K562 (cell line): ENCODE results near the gene AQP9. TPM values are rescaled to one million over a fixed set of nuclear protein-coding genes. Genes with fewer than 3 reads are reported as not detected.

Experiments
- ATAC-seq: fragments of 200-7000 bp; cut with Tn5 transposase; 3 replicates; pipeline ENCODE4 v1.9.1; 2020; ENCODE audit warnings: moderate library complexity
- BruUV-seq: library from RNA; stranded (reverse); fragments of 400-500 nt; replicated peaks from 2 replicates; lab custom pipeline; 2021; lab: Mats Ljungman, UMichigan
- CTCF ChIA-PET: fragments of 300-600 bp; formaldehyde crosslinking; extraction: SDS; loops from one replicate; lab custom pipeline; 2021; ENCODE audit warnings: low intra/inter-chr PET ratio; lab: Yijun Ruan, JAX
- POLR2A ChIA-PET: fragments of 300-600, 350-650 bp; sonication (Branson Sonifier 250); formaldehyde crosslinking; extraction: SDS; loops from one replicate; lab custom pipeline; 2021; ENCODE audit warnings: antibody characterized with exemption, inconsistent platforms; lab: Yijun Ruan, JAX
- DNase-seq, 4 experiments: peaks; one replicate each; pipeline versions ENCODE4 v3.0.0 to v3.0.0-alpha.2; 2011 to 2018; ENCODE audit warnings: low spot score in 3 of 4, mixed read lengths in 3 of 4; ENCODE audit errors: extremely low read depth in 1 of 4
- FAIRE-seq: peaks from 2 replicates; lab custom pipeline; 2011; peaks lifted over from hg19 to GRCh38; lab: Jason Lieb, UNC
- H2AFZ ChIP-seq: 2 replicates; pipeline ENCODE4 v1.6.0; 2011; ENCODE audit warnings: low read depth, low read length, control low read depth, inconsistent platforms
- H3K27ac ChIP-seq: fragments of 200-600 bp; 3 replicates; pipeline ENCODE4 v1.8.0; 2011; ENCODE audit warnings: low read depth, mild to moderate bottlenecking, control low read depth, inconsistent platforms, low read length, moderate library complexity, mixed read lengths; ENCODE audit errors: extremely low read depth
- H3K27me3 ChIP-seq, 2 experiments: fragments of 300-600 bp in 1 of 2; 2 replicates in 1 of 2; 3 replicates in 1 of 2; pipeline versions ENCODE4 v1.6.0 to v1.8.0; 2011; ENCODE audit warnings: inconsistent platforms in 2 of 2, low read length in 2 of 2, mild to moderate bottlenecking in 1 of 2, mixed read lengths in 1 of 2, moderate library complexity in 1 of 2; ENCODE audit not compliant: control insufficient read depth in 2 of 2, insufficient read depth in 2 of 2
- H3K36me3 ChIP-seq: fragments of 300-600 bp; 3 replicates; pipeline ENCODE4 v1.8.0; 2011; ENCODE audit warnings: mild to moderate bottlenecking, low read length, inconsistent platforms; ENCODE audit not compliant: control insufficient read depth, insufficient read depth
- H3K4me1 ChIP-seq, 2 experiments: fragments of 200-600 bp in 1 of 2; replicated peaks in 1 of 2; 2 replicates in 1 of 2; 3 replicates in 1 of 2; pipeline versions ENCODE4 v1.5.1 to v1.8.0; 2011; ENCODE audit warnings: inconsistent platforms in 2 of 2, low read length in 2 of 2, mild to moderate bottlenecking in 1 of 2, mixed read lengths in 1 of 2, moderate library complexity in 1 of 2; ENCODE audit not compliant: control insufficient read depth in 2 of 2, insufficient read depth in 2 of 2
- H3K4me2 ChIP-seq: 2 replicates; pipeline ENCODE4 v1.6.1; 2011; ENCODE audit warnings: low read length, control low read depth, inconsistent platforms, mixed read lengths; ENCODE audit not compliant: insufficient read depth
- H3K4me3 ChIP-seq: fragments of 200-600 bp; sonication (generic), shearing (Covaris generic); 2 replicates; pipeline ENCODE4 v1.5.1; 2016; ENCODE audit warnings: control low read depth, inconsistent platforms
- H3K79me2 ChIP-seq: fragments of 200-600 bp; 3 replicates; pipeline ENCODE4 v1.8.0; 2011; ENCODE audit warnings: low read length, inconsistent platforms; ENCODE audit not compliant: control insufficient read depth, insufficient read depth
- H3K9ac ChIP-seq, 2 experiments: 2 replicates each; pipeline versions ENCODE4 v1.6.0 to v1.6.1; 2011; ENCODE audit warnings: low read depth in 2 of 2, low read length in 2 of 2, control low read depth in 1 of 2, inconsistent platforms in 1 of 2, mild to moderate bottlenecking in 1 of 2, mixed read lengths in 1 of 2; ENCODE audit not compliant: insufficient read depth in 1 of 2
- H3K9me1 ChIP-seq: one replicate; pipeline ENCODE4 v1.6.0; 2011; ENCODE audit warnings: inconsistent platforms, mild to moderate bottlenecking, low read length, moderate library complexity; ENCODE audit not compliant: control insufficient read depth, insufficient read depth
- H3K9me3 ChIP-seq: replicated peaks from 2 replicates; pipeline ENCODE4 v1.5.1; 2011; ENCODE audit warnings: low read depth, low read length, inconsistent platforms; ENCODE audit not compliant: control insufficient read depth, insufficient read depth
- H4K20me1 ChIP-seq: replicated peaks from 2 replicates; pipeline ENCODE4 v1.6.1; 2011; ENCODE audit warnings: low read length, inconsistent platforms, mixed read lengths; ENCODE audit not compliant: control insufficient read depth, insufficient read depth
- ATF3 ChIP-seq, 2 experiments: fragments of 450-650 bp in 1 of 2; sonication (generic) in 1 of 2; formaldehyde crosslinking in 1 of 2; IDR thresholded peaks in 1 of 2; conservative IDR thresholded peaks in 1 of 2; 2 replicates each; pipeline versions ENCODE4 v1.6.1 to v1.8.1; 2016 to 2023; ENCODE audit warnings: mild to moderate bottlenecking in 2 of 2, moderate library complexity in 2 of 2, inconsistent platforms in 1 of 2, missing genetic modification reagents in 1 of 2
- CEBPG ChIP-seq, 3 experiments: fragments of 200-800 bp in 1 of 3; sonication (Bioruptor generic) in 1 of 3; sonication (generic) in 1 of 3; formaldehyde crosslinking in 1 of 3; IDR thresholded peaks in 2 of 3; conservative IDR thresholded peaks in 1 of 3; 2 replicates each; pipeline versions ENCODE4 v1.6.1 to v1.8.0; 2016 to 2022; ENCODE audit warnings: missing compliant biosample characterization in 2 of 3, missing genetic modification characterization in 2 of 3, mild to moderate bottlenecking in 1 of 3, missing genetic modification reagents in 1 of 3
- E4F1 ChIP-seq: fragments of 250-450 bp; sonication (Bioruptor Pico); IDR thresholded peaks from 2 replicates; pipeline ENCODE4 v1.5.0; 2021; ENCODE audit warnings: mild to moderate bottlenecking, borderline replicate concordance
- JUND ChIP-seq, 2 experiments: IDR thresholded peaks; 2 replicates in 1 of 2; 3 replicates in 1 of 2; pipeline ENCODE4 v1.6.1; 2011; ENCODE audit warnings: borderline replicate concordance in 2 of 2, low read depth in 2 of 2, low read length in 2 of 2, improper control_type of control experiment in 1 of 2, missing biosample characterization in 1 of 2, missing genetic modification characterization in 1 of 2, missing genetic modification reagents in 1 of 2
- KLF16 ChIP-seq: IDR thresholded peaks from 2 replicates; pipeline ENCODE4 v1.6.1; 2016; ENCODE audit warnings: antibody characterized with exemption
- PCBP2 ChIP-seq: fragments of 200-400 bp; formaldehyde crosslinking; IDR thresholded peaks from 2 replicates; pipeline ENCODE4 v1.6.1; 2018; ENCODE audit warnings: low read length, low read depth, mild to moderate bottlenecking, moderate library complexity; ENCODE audit not compliant: poor library complexity, severe bottlenecking
- RBBP5 ChIP-seq: fragments of 200-600 bp; sonication (generic); IDR thresholded peaks from 2 replicates; pipeline ENCODE4 v1.6.1; 2012; ENCODE audit warnings: borderline replicate concordance, mild to moderate bottlenecking, low read length, control low read depth, inconsistent platforms; ENCODE audit not compliant: insufficient read depth, poor library complexity, severe bottlenecking
- ZNF316 ChIP-seq: fragments of 450-650 bp; IDR thresholded peaks from 2 replicates; pipeline ENCODE4 v1.6.1; 2016
- ZNF668 ChIP-seq: fragments of 250-450 bp; sonication (Bioruptor Pico); IDR thresholded peaks from 2 replicates; pipeline ENCODE4 v1.8.0; 2022; ENCODE audit warnings: mild to moderate bottlenecking, inconsistent platforms
- WGBS: fragments of 100-300 bp; shearing (Covaris generic); methylation state at CpG from one replicate; pipeline ENCODE4 v1.1.6; 2016; ENCODE audit warnings: low coverage, mixed read lengths; ENCODE audit not compliant: insufficient coverage; ENCODE audit errors: missing lambda C conversion rate; 5-methylcytosine and 5-hydroxymethylcytosine counted together
- in situ Hi-C: fragments of 300-500 bp; cut with MboI; formaldehyde crosslinking; loops from 4 replicates; pipeline ENCODE4 v1.15.0; 2018; ENCODE audit warnings: inconsistent platforms, mixed read lengths
- intact Hi-C: fragments of 100-400 bp; cut with micrococcal nuclease; formaldehyde crosslinking; loops from 2 replicates; pipeline ENCODE4 v1.14.2; 2022
- polyA plus RNA-seq, 8 experiments: library from polyadenylated mRNA; depleted of rRNA in 4 of 8; stranded (reverse) in 5 of 8; unstranded in 3 of 8; fragments of >200 nt; fragmentation: Nextera tagmentation in 2 of 8; fragmentation: Illumina TruSeq in 1 of 8; extraction: Ambion mirVana in 2 of 8; extraction: Trizol in 1 of 8; gene quantifications; 2 replicates each; pipeline versions ENCODE4 v1.2.1 to v1.2.3, GENCODE V29; 2011 to 2014; ENCODE audit warnings: inconsistent platforms in 1 of 8, missing spikeins in 1 of 8
- total RNA-seq, 7 experiments: library from RNA; depleted of rRNA in 6 of 7; stranded (reverse); fragments of >200 nt in 6 of 7; fragmentation: Illumina TruSeq in 2 of 7; extraction: Trizol in 2 of 7; gene quantifications; 2 replicates each; pipeline versions ENCODE4 v1.2.1 to v1.2.3, GENCODE V29; 2011 to 2021; ENCODE audit warnings: low replicate concordance in 1 of 7

AQP9 gene
- total and polyA plus RNA-seq, 9 of the 15 experiments (the other 6 are each of a cell fraction or from before 2014, with no cell fraction given) = 0.04 to 0.33 (median 0.07) TPM; not detected in 4

- no peak for TF ChIP-seq E4F1 (CRISPR knock-in tag)
- TF ChIP-seq KLF16 = no peak
- TF ChIP-seq RBBP5 = no peak
- TF ChIP-seq ZNF668 = no peak
- TF ChIP-seq, all 486 proteins: peak for 45
These were observed 30.1 kb upstream of the AQP9 start (continued) for GRCh38 chr15:58108117-58108516.

GRCh38 chr15:58109419-58109818 lies 28.8 kb upstream of the AQP9 start:
- intact Hi-C loops = no loop called here
- BruUV-seq = no TSS peak
- H3K27me3 ChIP-seq = no peaks in the 10 kb centered on the region
- WGBS = 52% methylated on average over 3 of the region's 3 CpGs
- no peak overlapping the region for H3K9ac ChIP-seq
- FAIRE-seq = no peak
- H3K4me1 ChIP-seq = peaks cover 38 to 88% of the 10 kb centered on the region in 2 experiments
- H4K20me1 ChIP-seq = no peaks in the 10 kb centered on the region
- in situ Hi-C loops = no loop called here
- H2AFZ ChIP-seq = peak overlapping the region; percentile 76
- no peaks in the 10 kb centered on the region for H3K79me2 ChIP-seq
- no peaks in the 10 kb centered on the region for H3K9me1 ChIP-seq
- ChIA-PET CTCF (no interaction called here), POLR2A (interaction anchor here (0.6 to 1.1 kb wide), 2 partner anchors 21 to 317 kb away, joined by 3 read pairs; no protein-coding TSS in a partner anchor)
- H3K27ac ChIP-seq = peak overlapping the region; percentile 50
- peak overlapping the region; percentile 6; the same call in 1 of the 2 replicates for H3K4me2 ChIP-seq
- H3K9me3 ChIP-seq = 0 out of 2 replicates have a peak, but pooled peaks cover 6% of the 10 kb centered on the region
- peak in 1 of 4 experiments; percentile 51 for DNase-seq
- no peak overlapping the region for H3K4me3 ChIP-seq
- ATAC-seq = no peak
- H3K36me3 ChIP-seq = no peaks in the 10 kb centered on the region
- TF ChIP-seq JUND (IDR thresholded peaks at IDR 0.05; ENCODE audit: borderline replicate concordance, low read depth, low read length) (no peak), JUND (tag; IDR thresholded peaks at IDR 0.05; ENCODE audit: borderline replicate concordance, low read depth, low read length) (no peak), ATF3 (IDR thresholded peaks at IDR 0.05) (no peak), ATF3 (CRISPR knock-in tag; conservative IDR thresholded peaks at IDR 0.05) (no peak), CEBPG (CRISPR knock-in tag; IDR thresholded peaks at IDR 0.05) (no peak), CEBPG (tag; conservative IDR thresholded peaks at IDR 0.05 in 1 of 2, IDR thresholded peaks at IDR 0.05 in 1 of 2) (no peak), ZNF316 (no peak), PCBP2 (no peak)
